Activated naive CD8-positive, alpha-beta T cell (primary cell): Measurements from ENCODE around the gene AHDC1.

Experiments used
- H3K27ac Mint-ChIP-seq: one replicate; pipeline ENCODE4 v1.8.0; 2021; ENCODE audit warnings: mixed read lengths
- H3K27me3 Mint-ChIP-seq: one replicate; pipeline ENCODE4 v1.8.0; 2021; ENCODE audit warnings: mixed read lengths
- H3K36me3 Mint-ChIP-seq: one replicate; pipeline ENCODE4 v1.8.0; 2021; ENCODE audit warnings: mixed read lengths
- H3K4me1 Mint-ChIP-seq: one replicate; pipeline ENCODE4 v1.8.0; 2021; ENCODE audit warnings: low read depth, mixed read lengths
- H3K4me3 Mint-ChIP-seq: one replicate; pipeline ENCODE4 v1.8.0; 2021; ENCODE audit warnings: mild to moderate bottlenecking, mixed read lengths
- H3K9me3 Mint-ChIP-seq: one replicate; pipeline ENCODE4 v1.8.0; 2021; ENCODE audit warnings: low read depth, mixed read lengths

The AHDC1 gene

GRCh38 chr1:27489501-27489972 lies 114.4 kb downstream of the AHDC1 start:
- Mint-ChIP-seq H3K4me3 (peak overlapping the region; percentile 97), H3K27ac (peak overlapping the region; percentile 90), H3K9me3 (no peaks in the 10 kb centered on the region), H3K4me1 (peaks cover 40% of the 10 kb centered on the region), H3K36me3 (no peaks in the 10 kb centered on the region), H3K27me3 (no peaks in the 10 kb centered on the region)

DNA sequence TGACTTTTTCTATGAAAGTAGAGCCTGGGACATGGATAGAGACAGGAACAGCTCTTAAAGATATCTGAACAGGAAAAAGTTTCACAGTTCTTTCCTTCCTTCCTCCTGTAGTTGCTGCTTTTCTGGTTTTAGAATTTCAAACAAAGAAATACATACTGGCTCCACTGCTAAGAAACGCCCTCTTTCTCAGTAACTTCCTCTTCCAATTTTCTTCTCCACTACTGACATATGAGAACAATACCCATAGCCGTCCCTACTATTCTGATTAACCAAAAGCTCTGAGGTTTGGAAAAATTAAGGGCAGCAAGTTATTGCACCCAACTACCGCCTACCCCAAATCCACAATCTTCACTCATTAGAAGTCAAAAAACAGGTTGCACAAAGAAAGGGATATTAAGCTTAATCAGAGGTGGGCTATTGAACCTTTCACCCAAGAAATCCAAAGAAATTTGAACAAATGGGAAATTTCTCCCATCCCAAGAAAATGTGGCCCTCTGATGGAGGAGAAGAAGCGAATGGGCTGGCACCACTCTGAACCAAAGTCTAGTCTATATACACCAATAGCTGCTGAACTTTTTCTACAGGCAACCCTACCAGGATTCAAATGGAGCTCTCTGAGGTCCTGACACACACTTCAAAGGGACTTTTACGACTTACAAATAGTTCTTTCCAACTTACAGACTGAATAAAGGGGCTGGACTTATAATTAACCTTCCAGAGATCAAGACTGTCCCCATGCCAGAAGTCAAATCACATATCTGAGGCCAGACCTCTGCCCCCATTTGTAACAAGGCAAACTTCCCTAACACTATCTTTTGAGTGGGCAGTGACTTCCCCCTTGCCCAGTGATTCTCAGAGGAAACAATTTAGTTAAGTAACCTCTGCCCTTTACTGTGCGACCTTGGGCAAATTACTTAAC lies 115.7 kb downstream of the AHDC1 start:
- H3K27me3 Mint-ChIP-seq: no peaks in the 10 kb centered on the region
- peaks cover 50% of the 10 kb centered on the region for H3K4me1 Mint-ChIP-seq
- H3K36me3 Mint-ChIP-seq: no peaks in the 10 kb centered on the region
- H3K27ac Mint-ChIP-seq: peak overlapping the region; percentile 90
- no peaks in the 10 kb centered on the region for H3K9me3 Mint-ChIP-seq
- H3K4me3 Mint-ChIP-seq: peak overlapping the region; percentile 97

GRCh38 chr1:27485363-27485762 lies 118.6 kb downstream of the AHDC1 start:
- H3K27me3 Mint-ChIP-seq: no peaks in the 10 kb centered on the region
- no peaks in the 10 kb centered on the region for H3K36me3 Mint-ChIP-seq
- H3K27ac Mint-ChIP-seq: no peak overlapping the region
- H3K4me3 Mint-ChIP-seq: no peak overlapping the region
- H3K9me3 Mint-ChIP-seq: no peaks in the 10 kb centered on the region
- H3K4me1 Mint-ChIP-seq: peaks cover 61% of the 10 kb centered on the region
